ENCODE data around the gene IFI27.
"Not testable (repeated sequence)": the region's sequence is repeated elsewhere in the genome, so short reads cannot be mapped to it uniquely, and the experiment has no call there.

The IFI27 gene

DNA sequence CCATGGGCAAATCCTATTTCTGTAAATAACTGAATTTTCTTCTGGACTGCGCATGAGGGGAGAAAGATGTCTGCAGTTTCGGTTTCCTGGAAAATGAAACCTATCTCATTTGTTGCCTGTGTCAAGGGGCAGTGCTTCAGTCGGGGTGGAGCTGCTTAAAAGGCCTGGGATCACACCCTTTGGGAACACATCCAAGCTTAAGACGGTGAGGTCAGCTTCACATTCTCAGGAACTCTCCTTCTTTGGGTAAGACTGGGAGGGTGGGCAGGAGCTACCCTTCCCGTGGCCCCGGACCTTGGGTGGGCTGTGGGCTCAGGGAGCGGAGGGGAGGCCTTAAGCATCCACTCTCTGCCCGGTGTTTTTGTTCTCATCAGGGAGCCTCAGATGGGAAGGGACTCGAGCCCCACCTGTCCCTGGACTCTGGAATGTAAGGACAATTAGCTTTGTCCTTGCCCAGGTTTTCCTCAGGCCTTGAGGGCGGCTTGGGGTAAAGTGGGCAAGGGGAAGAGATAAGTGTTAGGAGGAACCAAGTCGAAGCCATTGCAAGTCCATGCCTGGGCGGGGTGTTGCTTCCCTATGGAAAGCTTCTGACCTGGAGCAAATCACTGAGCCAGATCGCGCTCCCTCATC is at the start of gene IFI27:
Gene IFI27, plus strand, starts transcription at position 185 of the 630 bp plus-strand sequence.
- DNase-seq (ENCODE audit: low read depth, low spot score) = no peak

DNA sequence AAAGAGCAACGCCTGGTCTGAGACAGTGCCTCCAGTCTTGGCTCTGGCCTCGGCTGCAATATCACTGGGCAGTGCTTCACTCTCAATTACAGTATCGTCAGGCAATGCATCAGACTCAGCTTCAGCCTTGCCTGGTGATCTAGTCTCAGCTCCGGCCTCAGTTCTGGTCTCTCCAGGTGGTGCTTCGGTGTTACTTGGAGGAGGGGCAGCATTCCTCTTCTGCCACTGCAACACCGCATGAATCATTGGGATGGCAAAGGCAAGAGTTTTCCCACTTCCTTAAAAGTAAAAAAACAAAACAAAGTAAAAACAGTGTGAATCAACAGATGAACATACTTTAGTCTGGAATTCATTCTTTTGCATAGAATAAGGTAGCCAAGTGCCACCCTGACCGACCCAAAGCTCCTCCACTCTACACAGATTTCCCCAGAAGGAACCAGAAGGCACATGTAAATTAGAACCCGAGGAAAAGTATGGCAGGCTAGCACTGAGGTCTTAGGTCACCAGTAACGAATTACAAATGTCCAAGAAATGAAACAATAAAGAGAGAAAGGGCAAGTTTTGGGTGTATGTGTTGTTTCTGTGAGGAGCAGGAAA is 48.1 kb upstream of the IFI27 start:
- DNase-seq (ENCODE audit: low read depth, low spot score) = no peak

- DNase-seq (ENCODE audit: low read depth, low spot score) = no peak
Observed at GRCh38 chr14:94066089-94066676, 44.4 kb upstream of the IFI27 start.

DNA sequence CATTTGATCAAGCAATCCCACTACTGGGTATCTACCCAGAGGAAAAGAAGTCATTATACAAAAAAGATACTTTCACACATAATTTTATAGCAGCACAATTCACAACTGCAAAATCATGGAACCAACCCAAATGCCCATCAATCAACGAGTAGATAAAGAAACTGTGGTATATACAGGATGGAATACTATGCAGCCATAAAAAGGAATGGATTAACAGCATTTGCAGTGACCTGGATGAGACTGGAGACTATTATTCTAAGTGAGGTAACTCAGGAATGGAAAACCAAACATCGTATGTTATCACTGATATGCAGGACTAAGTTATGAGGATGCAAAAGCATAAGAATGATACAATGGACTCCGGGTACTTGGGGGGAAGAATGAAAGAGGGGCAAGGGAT is 38.5 kb upstream of the IFI27 start:
- not testable (repeated sequence) for DNase-seq (ENCODE audit: low read depth, low spot score)

DNA sequence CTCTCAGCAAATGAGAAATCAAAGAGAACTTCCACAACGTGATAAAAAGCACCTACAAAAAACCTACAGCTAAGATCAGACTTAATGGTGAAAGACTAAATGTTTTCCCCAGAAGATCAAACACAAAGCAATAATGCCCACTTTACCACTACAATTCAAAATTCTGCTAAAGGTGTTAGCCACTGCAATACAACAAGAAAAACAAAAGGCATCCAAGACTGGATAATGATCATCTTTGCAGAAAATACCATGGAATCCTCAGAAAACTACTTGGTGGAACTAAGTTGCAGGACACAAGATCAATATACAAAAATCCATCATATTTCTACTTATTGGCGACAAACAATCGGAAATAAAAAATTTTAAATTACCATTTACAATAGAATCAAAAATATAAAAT is 36.0 kb upstream of the IFI27 start:
- no peak for DNase-seq (ENCODE audit: low read depth, low spot score)

GRCh38 chr14:94075008-94075407 is 35.5 kb upstream of the IFI27 start:
- DNase-seq (ENCODE audit: low read depth, low spot score) = no peak

DNA sequence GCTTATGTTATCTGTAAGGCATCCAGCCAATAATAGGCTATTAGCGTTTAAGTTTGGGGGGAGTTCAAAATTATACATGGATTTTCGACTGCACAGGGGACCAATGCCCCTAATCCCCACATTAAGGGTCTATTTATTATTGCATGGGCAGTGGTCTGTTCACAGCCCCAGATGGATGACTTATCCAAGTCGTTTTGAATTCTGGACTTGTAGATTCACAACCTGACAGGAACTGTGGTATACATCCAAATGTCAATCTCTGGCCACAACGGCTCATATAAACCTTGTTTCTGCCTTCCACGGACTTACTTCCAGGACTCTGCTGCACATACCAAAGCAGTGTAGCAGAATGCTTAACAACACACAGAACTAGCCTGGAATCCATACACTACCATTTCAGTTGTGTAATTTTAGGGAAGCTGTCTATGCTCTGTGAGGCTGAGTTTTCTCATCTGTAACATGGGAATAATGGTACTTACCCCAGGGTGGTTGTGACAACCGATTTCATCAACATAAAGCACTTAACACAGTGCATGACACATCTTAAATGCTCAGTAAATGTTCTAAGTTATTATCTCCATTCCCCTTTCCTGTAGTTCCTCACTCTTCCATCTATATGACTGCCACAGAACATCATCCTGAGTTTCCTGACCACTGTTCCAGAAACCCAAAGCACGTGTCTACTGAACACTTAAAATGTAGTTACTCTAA is 33.3 kb upstream of the IFI27 start:
- no peak for DNase-seq (ENCODE audit: low read depth, low spot score)

DNA sequence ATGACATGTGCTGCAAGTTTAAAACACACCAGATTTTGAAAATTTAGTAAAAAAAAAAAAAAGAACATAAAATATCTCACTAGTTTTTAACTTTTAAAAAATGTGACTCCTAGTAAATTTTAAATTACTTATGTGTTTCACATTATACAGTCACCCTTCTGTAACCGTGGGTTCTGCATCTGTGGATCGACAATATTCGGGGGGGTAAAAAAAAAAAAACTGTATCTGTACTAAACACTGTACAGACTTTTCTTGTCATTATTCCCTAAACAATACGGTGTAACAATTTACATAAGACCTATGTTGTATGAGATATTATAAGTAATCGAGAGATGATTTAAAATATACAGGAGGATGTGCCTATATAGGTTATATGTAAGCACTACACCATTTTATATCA is 32.7 kb upstream of the IFI27 start:
- no peak for DNase-seq (ENCODE audit: low read depth, low spot score)

DNA sequence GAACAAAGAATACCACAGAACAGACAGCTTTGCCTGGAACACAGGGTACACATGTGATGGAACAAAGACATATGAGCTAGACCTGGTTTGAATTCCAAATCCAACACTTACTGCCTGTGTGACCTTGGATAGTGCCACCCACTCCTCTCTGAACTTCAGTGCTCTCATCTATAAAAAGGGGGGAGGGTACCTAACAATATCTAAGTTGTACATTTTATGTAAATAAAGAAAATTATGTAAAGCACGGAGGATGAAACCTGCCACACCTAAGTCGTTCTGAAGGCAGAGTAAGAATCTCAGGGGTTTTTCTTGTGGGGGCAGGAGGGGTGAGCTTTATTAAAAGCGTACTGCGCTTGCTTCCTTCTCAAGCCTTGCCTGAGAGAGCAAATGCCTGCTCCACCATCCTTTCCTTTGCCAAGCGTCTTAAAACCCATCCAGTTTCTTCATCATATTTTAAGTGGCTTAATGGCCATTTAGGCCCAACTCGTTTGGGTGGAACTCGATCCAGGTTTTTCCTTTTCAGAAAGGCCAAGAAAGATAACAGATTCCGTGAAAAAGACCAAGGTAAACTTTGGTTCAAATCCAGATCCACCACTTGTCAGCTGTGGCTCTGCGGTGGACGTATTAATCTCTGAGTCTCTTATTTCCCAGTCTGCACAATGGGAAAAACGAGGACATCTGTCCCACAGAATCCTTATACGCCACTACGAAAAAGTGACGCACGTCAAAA is 30.5 kb upstream of the IFI27 start:
- no peak for DNase-seq (ENCODE audit: low read depth, low spot score)

DNA sequence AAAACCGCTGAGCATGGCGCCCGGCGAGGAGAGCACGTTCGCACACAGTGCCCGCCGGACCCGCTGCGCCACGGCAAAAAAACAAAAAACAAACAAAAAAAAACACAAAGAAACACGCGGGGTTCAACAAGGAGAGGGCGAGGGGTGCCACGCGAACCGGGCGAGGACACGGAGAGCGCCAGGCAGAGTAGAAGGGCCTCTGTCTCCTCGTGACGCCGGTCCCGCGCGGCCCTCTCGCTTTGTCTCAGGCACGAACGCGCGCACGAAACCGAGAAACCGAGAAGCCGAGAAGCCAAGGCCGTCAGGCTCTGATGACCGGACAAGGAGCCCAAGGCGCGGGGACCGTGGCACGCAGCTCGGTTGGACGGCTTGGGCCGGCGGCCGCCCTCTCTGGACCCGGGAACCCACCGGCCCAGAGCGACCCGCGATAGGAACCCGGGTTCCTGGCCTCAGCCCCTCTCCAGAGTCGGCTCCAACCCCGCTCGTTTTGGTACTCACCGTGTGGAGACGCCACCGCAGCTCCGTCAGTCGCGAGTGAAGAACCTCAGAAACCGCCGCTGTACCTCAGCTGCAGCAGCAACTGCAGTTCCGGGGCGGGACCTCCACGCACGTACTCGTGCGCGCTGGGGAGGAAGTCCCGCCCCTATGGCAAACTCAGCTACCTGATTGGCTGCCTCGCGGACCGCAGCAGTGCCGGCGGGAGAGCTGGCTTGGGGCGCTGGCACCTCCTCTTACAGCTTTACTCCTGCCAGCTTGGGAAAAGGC is 29.7 kb upstream of the IFI27 start, which contains the start of the genes DDX24 and IFI27L1:
Gene DDX24, minus strand, starts transcription at position 582 of the 765 bp plus-strand sequence. CDS start 1,460 bp downstream, outside the sequence.
Gene IFI27L1, plus strand, starts transcription at position 690 of the 765 bp plus-strand sequence. CDS start 15,628 bp downstream, outside the sequence.
- DNase-seq (ENCODE audit: low read depth, low spot score) = peak; percentile 84

DNA sequence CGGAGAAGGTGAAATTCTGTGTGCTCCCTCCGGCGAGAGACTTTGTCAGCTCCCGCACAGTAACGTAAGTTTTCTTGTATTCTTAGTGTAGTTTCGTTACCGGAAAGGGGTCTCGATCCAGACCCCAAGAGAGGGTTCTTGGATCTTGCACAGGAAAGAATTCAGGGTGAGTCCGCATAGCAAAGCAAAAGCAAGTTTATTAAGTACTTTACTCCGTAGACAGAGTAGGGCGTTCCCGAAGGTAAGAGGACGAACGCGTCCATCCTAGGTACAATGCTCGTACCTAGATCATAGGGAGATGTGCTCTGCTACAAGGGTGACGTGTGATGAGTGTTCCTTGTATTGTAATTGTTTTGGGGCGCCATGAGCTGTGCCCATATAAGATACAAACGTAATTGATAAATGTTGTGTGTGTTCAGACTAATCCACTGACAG is 29.1 kb upstream of the IFI27 start:
- no peak for DNase-seq (ENCODE audit: low read depth, low spot score)

GRCh38 chr14:94087891-94088290 is 22.6 kb upstream of the IFI27 start:
- no peak for DNase-seq (ENCODE audit: low read depth, low spot score)

GRCh38 chr14:94088516-94088915 is 22.0 kb upstream of the IFI27 start:
- no peak for DNase-seq (ENCODE audit: low read depth, low spot score)

- no peak for DNase-seq (ENCODE audit: low read depth, low spot score)
Observed at GRCh38 chr14:94089479-94089878, 21.1 kb upstream of the IFI27 start.

- DNase-seq (ENCODE audit: low read depth, low spot score) = no peak
Observed at GRCh38 chr14:94093418-94093817, 17.1 kb upstream of the IFI27 start.

DNA sequence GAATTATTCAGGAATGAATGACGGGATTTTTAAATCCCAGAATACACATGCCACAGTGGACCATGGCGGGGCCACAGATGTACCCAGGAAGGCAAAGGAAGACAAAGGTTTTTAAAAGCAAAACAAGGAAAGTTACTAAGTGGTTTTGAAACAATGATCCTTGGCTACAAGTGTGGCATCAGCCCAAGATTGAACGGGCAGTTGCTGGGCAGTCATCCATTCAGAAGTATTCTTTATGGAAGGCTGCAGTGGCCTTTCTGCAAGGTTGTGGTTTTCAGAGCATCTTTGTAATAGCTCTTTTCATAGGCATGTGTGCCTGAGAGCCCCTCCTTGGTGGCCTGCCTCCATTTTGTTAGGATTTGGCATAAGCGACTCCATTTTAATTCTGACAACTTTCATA is 13.4 kb upstream of the IFI27 start:
- no peak for DNase-seq (ENCODE audit: low read depth, low spot score)

DNA sequence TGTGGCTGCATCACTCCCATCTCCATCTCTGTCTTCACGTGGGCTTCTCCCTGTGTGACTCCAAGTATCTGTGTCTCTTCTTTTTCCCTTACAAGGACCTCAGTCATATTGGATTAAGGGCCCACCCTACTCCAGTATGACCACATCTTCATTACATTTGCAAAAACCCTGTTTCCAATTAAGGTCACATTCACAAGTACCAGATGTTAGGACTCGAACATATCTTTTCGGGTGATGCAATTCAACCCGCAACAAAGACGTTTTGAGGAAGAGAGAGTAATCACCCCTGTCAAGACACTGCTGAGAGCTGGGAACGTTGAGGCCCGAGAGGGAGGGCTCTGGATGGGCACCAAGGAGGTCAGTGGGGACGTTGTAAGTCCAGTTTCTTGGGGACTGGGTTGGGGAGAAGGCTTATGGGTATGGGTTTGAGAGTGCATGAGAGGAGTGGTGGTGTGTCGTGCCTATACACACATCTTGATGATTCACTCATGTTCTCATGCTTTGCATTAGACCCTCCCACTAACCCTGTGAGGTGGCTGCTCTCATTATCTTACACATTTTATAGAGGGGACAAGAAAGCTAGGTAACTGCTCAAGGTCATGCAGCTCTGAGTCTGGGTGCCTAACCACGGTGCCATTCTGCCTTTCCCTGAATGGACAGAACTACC is 12.1 kb upstream of the IFI27 start:
- DNase-seq (ENCODE audit: low read depth, low spot score) = no peak

- no peak for DNase-seq (ENCODE audit: low read depth, low spot score)
Observed at GRCh38 chr14:94099006-94099405, 11.5 kb upstream of the IFI27 start.

DNA sequence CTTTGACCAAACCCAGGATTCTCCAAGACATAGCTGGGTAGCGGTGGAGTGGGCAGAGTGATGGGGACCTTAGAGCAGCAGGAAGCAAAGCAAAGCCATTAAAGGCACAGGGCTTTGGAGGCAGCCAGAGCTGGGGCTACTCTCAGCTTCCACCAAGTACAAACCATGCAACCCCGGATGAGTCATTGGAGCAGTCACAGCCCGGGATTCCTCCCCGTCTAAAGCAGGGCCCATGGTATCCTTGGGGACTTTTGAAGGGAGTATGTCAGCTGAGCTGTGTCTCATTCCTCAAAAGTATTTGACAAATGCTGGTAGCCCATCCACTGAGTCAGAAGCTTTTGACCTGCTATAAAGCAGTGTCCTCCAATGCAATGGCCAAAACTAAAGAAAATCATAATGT is 9.7 kb upstream of the IFI27 start:
- DNase-seq (ENCODE audit: low read depth, low spot score) = no peak

DNA sequence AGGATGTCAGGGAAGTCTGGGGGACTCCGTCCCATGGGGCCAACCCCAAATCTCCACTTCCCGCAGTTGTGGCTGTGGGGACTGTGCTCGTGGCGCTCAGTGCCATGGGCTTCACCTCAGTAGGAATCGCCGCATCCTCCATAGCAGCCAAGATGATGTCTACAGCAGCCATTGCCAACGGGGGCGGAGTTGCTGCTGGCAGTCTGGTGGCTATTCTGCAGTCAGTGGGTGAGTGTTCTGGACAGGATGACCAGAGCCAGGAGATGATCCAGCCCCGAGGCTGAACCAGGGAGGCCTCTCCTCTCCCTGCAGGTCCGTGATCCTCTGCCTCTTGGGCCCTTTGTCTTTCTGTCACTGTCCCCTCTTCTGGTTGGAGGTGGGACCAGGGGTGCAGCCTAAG is 8.8 kb upstream of the IFI27 start:
- DNase-seq (ENCODE audit: low read depth, low spot score) = no peak

All from brain pericyte (primary cell).